ENCODE results near the gene TMPRSS3.

The TMPRSS3 gene

DNA sequence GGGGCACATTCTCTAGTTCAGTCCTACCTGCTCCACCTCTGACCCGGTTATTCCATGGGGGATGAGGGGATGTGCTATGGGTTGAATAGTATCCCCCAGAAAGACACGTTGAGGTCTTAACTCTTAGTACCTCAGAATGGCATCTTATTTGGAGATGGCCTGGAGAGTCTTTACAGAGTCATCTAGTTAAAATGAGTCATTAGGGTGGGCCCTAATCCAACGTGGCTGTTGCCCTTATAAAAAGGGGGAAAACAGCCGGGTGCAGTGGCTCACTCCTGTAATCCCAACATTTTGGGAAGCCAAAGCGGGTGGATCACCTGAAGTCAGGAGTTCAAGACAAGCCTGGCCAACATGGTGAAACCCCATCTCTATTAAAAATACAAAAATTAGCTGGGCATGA lies 5.7 kb downstream of the TMPRSS3 start:
- no peak for DNase-seq (ENCODE audit: low read depth in 3 of 3, low spot score in 1 of 3)

DNA sequence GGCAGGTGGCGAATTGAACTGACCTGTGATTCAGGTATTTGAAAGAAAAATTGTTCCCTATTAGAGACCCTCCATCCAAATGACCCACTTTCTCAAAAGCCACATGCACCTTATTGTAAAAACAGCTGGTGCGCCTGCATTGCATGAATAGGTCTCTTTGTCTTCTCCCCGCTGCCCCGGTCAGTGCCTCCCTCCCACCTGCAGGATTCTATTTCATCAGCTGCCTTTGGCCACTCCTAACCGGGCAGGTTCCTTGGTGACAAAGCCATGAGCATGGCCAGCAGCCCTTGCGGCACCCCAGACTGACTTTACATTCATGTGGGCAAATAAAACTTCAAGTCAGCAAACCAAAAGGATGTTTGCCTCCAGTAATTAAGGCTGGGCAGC lies 6.4 kb downstream of the TMPRSS3 start:
- DNase-seq (ENCODE audit: low read depth in 3 of 3, low spot score in 1 of 3) = no peak

DNA sequence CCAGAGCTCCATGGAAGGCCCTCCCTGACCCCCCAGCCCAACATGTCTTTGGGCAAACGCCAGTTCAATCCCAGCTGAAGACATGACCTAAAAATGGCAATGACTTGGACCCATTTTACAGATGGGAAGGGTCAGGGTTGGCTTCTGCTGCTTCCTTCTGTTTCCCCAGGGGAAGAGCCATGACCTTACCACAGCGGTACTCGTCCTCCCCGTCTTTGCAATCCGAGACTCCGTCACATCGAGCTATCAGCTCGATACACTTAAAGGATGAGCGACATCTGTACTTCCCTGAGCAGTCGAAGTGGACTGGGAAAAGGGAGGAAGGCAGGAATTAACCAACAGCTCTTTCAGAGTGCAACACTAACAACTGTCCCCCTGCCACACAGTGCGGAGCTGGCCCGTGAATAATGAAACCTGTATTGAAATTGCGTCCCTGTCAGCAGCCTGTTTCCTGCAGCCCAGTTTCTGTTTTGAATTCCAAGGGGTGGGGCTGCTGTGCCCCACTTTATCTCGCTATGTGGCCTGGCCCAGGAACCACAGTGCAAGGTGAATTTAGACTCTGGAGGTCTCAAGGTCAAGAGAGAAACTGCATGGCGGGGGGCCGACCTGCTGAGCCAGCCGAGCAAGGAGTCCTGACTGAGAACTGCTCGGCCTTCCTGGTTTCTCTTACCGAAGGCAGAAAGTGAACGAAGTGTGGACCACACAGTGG lies 7.0 kb downstream of the TMPRSS3 start:
- no peak for DNase-seq (ENCODE audit: low read depth in 3 of 3, low spot score in 1 of 3)

DNA sequence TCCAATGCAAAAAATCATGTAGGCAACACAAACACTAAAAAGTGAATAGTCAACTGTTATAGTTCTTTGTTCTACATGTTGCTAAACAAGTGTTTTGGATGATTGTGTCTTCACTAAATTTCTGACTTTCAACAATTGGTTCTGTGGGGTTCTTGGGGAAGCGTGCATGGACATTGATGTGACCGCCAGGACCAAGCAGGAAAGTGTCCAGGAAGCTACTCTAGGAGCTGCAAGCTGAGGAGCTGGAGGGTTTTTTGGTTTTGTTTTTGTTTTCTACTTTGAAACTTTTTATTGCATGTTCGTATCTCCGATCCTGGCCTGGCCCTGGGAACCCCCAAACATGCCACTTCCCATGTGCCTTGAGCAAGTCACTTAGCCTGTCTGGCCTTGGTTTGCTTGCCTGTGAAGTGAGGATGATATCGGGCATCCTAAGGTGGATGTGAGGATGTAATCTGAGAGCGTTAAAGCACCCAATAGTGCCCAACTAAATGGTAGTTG lies 8.0 kb downstream of the TMPRSS3 start:
- no peak for DNase-seq (ENCODE audit: low read depth in 3 of 3, low spot score in 1 of 3)

DNA sequence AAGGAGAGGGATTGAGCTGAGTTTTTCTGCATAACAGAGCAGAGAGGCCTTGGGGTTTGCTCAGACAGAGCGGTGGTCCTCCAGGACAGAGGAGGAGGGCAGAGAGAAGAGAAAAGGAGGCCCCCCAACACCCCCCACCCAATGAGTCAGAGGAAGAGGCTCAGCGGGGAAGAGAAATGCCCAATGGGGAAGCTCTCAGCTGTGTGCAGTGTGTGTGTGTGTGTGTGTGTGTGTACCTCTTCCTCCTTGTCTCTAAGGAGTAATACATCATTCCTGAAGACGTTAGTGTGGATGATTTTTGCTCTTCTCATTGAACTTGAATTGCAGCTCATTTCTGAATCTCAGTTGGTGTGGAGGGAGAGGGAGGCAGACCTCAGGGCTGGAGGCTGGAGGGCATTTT lies 8.7 kb downstream of the TMPRSS3 start:
- no peak for DNase-seq (ENCODE audit: low read depth in 3 of 3, low spot score in 1 of 3)

DNA sequence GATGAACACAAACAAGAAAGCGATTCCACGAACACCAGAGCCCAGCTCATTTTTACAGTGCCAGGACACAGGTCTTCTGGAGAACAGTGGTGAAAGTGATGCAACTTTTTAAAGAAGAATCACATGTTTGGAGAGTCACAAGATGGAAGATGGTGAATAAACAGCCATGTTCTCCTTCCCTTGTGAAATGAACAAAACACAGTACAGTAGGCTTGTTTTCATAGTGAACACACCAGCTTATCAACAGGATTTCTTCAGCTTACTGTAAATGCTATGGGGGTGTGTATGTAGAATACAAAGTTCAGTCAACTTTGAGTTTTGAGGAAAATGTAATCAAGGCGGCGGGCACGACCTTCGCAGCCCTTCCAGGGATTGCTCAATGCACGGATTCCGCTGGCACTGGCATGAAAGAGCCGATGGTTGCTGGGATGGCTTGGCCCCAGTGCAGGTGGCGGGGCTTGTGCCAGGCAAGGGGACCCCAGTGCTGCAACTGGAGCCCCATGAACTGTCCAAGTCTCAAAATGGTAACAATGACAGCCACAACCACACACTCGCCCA lies 9.7 kb downstream of the TMPRSS3 start:
- no peak for DNase-seq (ENCODE audit: low read depth in 3 of 3, low spot score in 1 of 3)

DNA sequence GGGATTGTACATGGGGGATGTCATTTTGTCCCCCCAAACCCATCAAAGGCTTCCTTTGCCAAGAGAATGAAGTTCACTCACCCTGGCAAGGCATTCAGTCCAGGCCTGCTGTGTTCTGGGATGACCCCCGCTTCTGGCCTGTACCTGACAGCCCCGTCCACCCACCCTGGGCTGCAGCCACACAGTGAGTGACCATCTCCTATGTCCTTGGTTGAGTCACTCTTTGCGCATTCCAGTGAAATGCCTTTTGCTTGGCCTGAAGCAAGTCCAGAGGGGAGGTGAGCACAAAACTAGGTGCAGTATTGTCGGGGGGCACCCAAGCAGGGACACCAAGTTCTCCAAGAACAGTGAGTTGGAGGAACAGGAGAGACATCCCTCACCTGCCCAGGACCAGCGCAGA lies 10.2 kb downstream of the TMPRSS3 start:
- DNase-seq (ENCODE audit: low read depth in 3 of 3, low spot score in 1 of 3) = no peak

DNA sequence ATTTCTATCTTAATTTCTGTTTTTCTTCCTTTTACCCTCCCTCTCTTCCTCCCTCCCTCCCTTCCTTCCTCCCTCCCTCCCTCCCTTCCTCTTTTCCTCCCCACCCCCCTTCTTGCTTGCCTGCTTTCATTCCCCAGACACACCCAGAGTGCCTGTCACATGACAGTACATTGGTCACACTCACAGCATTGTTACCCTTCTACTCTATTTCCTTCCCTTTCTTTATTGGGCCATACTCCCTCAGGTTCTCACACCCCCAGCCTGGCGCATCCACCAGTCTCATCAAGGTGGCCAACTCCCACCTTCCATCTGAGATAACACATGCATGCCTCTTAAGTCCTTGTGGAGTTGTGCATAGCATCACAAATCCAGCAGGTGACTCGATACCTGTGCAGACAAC lies 10.9 kb downstream of the TMPRSS3 start:
- DNase-seq (ENCODE audit: low read depth in 3 of 3, low spot score in 1 of 3) = no peak

DNA sequence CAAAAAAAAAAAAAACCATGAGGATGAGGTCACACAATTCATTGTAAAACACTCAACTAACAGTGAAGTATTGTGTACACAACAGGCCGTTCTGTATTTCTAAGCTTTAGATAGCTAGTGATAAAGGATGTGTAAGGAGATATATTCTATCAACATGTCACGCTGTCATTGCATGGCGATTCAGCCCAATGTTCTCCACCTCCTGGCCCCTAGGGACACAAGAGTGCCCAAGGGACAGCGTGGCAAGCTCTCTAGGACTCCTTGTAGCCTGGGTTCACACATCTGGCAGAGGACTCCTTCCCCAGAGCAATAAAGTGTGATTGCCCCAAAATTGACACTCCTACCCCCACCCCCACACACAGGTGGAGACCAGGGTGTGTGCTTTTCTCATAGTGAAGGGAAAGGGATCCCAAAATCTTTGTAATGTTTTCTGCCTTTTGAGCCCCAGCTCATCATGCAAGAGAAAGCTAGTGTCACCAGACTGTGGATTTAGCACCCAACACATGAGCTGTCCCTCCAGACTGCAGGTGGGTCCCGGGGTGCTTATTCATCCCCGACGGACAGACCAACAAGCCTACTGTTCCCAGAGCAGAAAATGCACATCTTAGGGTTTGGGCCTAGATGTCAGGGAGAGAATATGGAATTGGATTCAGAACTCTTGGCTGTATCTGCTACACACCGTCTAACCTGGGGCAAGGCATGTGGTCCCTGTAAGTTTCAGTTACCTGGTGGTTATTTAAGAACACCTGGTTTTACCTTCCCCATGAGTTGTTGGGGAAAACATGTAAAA lies 11.5 kb downstream of the TMPRSS3 start:
- DNase-seq (ENCODE audit: low read depth in 3 of 3, low spot score in 1 of 3) = no peak

DNA sequence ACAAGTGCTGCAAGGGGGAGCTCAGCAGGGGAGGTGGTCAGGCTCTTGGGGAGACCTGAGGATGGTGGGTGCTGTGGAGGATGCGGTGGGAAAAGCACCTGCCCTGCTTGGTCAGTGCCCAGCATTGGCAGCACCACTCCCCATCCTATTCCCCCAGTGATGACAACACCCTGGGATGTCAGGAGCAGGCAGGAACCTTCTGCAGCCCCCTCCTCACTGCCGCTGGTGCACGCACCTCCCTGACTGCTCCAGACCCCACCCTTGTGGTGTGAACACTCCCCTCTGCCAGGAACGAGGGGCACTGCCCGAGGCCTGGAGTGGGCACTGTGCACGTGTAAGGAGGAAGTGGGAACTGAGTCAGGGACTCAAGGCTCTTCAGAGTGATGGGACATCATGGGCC lies 12.5 kb downstream of the TMPRSS3 start:
- DNase-seq (ENCODE audit: low read depth in 3 of 3, low spot score in 1 of 3) = no peak

DNA sequence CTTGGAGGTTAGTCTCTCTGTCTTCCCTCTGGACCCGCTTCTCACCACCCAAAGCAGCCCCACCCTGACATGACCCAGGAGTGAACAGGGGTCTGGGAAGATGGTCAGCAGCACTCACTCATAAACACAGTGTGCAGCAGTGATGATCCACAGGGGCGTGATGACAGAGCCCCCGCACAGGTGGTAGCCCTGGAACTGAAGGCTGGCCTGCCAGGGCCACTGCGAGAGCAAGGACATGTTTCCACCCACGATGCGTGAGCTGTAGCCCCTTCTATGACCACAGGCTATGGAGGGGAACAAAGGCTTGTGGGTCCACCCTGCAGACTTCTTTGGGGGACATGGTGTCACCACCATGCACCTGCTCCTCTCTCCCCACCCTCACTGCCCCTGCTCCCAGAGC lies 12.9 kb downstream of the TMPRSS3 start:
- DNase-seq (ENCODE audit: low read depth in 3 of 3, low spot score in 1 of 3) = no peak

DNA sequence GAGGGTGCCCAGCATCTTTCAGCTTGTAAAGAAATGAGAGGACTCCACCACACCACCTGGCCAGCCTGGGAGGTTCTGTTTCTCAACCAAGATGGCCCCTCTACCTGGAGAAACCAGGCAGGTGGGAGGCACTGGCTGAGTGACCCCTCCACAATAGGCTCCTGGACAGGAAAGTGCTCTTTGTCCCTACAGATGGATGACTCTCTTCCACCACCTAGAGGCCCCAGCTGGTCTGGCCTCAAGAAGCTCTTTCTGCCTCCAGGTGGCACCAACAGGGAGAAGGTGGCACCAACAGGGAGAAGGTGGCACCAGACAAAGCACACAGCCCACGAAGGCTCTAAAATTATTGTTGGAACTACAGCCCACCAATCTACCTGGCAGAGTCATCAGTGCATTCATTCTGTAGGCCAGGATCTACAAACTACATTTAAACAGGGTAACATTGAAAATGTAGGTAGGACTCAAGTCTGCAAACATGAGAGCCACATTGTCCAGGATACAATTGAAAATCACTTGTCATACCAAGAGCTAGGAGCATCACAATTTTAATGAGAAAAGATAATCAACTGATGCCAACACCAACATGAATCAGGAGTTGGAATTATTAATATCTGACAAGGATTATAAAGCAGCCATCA lies 14.4 kb downstream of the TMPRSS3 start:
- no peak for DNase-seq (ENCODE audit: low read depth in 3 of 3, low spot score in 1 of 3)

DNA sequence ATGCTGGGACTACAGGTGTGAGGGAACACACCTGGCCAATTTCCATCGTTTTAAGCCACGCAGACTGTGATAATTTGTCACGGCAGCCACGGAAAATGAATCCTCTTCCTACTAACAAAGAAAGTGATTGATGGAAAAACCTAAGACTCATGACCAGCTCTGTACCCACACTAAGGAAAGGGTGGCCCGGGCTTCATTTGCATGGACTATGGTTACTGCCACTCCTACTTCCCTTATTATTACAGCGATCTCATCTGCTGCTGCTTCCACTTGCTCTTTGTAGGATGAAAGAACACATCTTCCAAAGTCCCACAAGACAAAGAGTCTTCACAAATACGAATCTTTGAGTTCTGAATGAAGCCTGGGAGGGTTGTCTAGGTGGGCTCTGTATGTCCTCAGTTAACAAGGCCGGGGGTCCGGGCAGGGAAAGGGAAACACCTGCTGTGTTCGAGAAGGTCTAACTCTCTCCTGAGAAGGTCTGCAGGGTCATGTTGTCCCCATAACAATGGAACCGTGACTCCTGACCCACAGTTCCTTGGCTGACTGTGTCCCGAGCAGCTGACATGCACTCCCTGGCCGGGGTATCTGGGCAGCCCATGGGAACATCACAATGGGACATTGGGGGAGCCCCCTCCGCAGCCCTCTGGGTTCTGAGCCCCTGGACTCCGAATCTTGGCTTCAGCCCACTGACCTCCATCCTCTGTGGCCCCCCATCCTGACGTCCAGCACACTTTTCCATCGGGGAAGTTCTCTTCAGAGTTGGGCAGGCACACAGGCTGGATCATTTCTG lies 16.2 kb downstream of the TMPRSS3 start:
- DNase-seq (ENCODE audit: low read depth in 3 of 3, low spot score in 1 of 3) = no peak

DNA sequence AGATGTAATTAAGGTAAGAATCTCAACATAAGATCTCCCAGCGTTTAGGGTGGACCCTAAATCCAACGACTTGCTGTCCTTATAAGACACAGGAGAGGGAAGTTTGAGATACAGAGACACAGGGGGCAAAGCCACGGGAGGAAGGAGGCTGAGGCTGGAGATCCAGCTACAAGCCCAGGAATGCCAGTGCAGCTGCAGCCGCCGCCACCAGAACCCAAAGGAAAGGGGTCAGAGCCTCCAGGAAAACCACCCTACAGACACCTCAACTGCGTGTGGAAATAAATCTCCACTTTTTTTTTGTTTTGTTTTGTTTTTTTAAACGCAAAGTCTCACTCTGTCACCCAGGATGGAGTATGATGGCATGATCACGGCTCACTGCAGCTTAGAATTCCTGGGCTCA lies 17.4 kb downstream of the TMPRSS3 start:
- DNase-seq (ENCODE audit: low read depth in 3 of 3, low spot score in 1 of 3) = no peak

DNA sequence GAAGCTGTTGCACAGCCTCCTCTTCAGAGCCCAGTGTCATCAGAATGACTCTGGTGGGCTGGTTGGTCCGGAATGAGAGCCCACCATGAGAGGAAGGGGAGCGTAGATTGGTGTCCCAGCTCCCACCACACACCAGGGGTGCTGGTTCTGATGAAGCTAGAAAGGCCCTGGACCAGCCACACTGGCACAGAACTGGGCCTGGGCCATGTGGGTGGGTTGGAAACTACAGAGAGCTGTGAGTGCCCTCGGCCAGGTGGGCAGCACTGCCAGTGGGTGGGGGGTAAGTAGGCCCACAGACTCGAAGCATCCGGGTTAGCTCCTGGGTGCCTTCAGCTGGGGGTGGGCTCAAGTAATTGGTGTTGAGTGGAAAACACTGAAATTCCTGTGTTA lies 17.9 kb downstream of the TMPRSS3 start:
- DNase-seq (ENCODE audit: low read depth in 3 of 3, low spot score in 1 of 3) = no peak

DNA sequence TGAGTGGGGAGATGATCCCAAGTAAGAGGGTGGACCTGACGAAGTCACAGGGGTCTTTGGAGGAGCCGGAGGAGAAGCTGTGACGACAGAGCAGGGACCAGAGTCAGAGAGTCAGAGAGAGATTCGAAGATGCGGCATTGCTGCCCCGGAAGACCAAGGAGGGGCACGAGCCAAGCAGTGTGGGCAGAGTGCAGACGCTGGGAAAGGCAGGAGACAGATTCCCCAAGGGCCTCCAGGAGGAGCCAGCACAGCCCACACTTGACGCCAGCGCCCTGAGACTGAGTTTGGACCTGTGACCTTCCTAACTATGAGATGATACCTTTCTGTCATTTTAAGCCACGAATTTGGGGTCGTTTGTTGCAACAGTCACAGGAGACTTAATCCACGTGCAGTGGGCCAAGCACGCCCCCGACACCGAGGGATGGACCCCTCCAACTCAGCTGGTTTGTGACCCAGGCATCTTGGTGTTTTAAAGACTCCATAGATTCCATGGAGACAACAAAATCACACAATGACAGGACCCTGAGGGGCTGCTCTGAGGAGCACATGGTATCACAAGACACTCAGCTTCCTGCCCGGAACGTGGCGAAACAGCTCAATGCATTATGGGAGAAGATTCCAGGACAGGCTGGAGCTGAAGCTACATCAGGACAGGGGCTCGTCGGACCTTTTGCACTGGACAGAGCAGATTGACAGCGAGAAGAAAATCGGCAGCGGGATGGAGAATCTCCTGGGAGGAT lies 18.5 kb downstream of the TMPRSS3 start:
- no peak for DNase-seq (ENCODE audit: low read depth in 3 of 3, low spot score in 1 of 3)

DNA sequence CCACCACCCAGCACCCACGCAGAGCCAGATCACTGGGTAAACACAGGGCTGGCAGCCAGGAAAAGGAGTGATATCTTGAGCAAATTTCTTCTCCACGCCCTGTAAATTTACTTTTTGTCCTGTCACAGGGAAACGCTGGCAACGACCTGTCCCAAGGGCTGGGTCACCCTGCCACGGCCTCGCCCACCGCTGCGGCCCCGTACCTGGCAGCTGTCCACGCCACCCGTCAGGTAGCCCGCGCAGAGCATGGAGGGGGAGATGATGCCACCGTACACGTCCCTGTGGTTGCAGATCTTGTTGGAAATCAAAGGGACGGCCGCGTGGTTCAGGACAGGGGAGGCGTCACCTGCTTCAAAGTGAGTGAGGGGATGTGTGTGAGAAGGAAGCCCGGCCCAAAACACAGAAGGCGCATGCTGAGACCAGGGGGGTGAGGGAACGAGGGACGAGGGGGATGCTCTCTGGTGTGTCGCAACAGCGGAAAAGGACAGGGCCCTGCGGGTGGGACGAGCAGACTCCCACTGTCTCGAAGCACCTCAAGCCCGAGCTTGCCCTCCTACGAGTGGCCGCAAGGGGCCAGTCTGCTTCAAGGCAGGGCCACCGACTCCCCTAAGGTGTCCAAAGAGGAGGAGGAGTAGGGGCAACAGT lies 19.4 kb downstream of the TMPRSS3 start:
- no peak for DNase-seq (ENCODE audit: low read depth in 3 of 3, low spot score in 1 of 3)

DNA sequence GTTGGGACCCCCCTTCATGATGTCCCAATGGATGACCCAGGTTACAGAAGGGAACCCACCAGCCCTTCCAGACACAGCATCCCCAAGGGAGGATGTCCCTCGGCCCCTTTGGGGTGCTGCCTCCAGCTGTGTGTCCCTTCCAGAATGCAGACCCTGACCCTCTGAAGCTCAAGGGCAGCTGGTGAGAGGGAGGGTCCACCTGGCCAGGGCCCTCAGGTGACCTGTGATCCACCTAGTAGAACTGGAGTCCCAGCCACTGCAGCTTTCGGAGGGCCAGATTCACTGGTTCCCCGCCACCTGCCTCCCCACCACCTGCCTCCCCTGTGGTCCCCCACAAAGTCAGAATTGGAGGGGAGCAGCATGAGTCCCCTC lies 19.9 kb downstream of the TMPRSS3 start:
- DNase-seq (ENCODE audit: low read depth in 3 of 3, low spot score in 1 of 3) = no peak

DNA sequence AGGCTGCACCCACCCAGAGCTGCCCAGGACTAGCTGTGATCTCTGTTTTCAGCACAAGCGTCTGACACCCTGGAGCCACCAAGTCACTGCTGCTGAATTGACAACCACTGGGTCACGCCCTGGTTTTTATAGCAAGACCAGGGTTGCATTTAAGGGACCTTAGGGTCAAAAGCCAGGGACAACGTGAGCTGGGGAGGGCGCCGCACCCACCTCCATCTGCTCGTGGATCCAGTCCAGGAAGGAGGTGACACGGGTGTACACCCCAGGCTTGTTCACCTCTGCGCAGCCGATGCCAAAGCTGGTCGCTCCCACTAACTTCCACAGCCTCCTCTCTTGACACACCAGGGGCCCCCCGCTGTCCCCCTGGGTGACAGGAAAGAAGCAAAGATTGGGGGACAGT lies 20.3 kb downstream of the TMPRSS3 start:
- no peak for DNase-seq (ENCODE audit: low read depth in 3 of 3, low spot score in 1 of 3)

DNA sequence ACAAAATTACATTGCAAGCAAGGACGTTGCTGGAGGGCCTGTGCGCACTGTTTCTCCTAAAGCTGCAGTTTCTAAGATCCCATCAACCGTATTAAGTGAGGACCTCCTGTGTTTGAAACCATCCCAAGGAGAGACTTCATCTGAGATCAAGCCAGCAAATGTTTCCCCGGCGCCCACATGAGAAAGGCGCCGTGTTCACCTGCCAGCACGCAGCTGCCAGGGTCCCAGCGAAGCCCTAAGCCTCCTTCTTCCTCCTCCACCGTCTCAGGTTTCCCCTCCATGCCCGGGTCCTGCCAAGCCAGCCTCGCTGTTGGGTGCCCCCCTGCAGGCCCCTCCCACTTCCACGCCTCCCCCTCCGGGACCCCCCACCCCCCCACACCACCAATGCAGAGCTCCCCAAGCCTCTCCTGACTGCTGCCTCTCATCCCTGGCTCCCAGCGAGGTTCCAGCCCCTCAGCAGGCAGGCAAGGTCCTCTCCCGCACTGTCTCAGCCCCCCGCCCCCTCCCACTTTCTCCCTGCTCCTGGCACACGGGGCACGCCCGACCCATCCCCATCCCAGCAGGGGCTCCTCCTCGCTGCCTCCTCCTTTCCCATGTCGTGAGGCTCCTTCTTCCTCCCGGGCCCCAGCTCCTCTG lies 20.9 kb downstream of the TMPRSS3 start:
- no peak for DNase-seq (ENCODE audit: low read depth in 3 of 3, low spot score in 1 of 3)
